Fibroblast of lung (primary cell): ENCODE data around the gene HPCAL1.

Experiments used
- EZH2 ChIP-seq: IDR thresholded peaks from 2 replicates; pipeline ENCODE4 v1.5.1; 2012; ENCODE audit warnings: low read length, control low read depth, mild to moderate bottlenecking; ENCODE audit errors: missing control alignments
- TF ChIP-seq, protein P1 (sequence below), 2 donors: IDR thresholded peaks in 1 of 2; conservative IDR thresholded peaks in 1 of 2; 1 replicate in 1 of 2; 2 replicates in 1 of 2; pipeline ENCODE4 v1.5.1; 2011 to 2012; ENCODE audit warnings: low read length in 2 of 2, control low read depth in 1 of 2, inconsistent platforms in 1 of 2, low read depth in 1 of 2, mild to moderate bottlenecking in 1 of 2

DNA sequence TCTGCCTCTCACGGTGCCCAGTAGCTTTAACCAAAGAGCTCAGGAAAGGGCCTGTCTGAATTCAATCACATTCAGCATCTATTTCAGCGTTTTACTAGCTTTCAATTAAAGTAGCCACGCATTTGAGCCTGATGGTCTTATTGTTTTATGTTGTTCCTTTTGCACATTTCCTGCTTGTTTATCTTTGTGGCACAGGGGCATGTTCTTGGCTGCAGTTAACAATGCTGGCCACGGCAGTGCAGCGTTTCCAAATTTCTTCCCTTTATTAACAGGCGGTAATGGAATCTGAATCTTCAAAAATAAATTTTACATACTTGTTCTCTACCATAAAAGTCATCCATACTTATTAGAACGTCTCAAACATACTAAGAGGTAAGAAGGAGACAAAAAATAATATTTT, 46.2 kb downstream of the HPCAL1 start:
- TF ChIP-seq, protein P1, sequence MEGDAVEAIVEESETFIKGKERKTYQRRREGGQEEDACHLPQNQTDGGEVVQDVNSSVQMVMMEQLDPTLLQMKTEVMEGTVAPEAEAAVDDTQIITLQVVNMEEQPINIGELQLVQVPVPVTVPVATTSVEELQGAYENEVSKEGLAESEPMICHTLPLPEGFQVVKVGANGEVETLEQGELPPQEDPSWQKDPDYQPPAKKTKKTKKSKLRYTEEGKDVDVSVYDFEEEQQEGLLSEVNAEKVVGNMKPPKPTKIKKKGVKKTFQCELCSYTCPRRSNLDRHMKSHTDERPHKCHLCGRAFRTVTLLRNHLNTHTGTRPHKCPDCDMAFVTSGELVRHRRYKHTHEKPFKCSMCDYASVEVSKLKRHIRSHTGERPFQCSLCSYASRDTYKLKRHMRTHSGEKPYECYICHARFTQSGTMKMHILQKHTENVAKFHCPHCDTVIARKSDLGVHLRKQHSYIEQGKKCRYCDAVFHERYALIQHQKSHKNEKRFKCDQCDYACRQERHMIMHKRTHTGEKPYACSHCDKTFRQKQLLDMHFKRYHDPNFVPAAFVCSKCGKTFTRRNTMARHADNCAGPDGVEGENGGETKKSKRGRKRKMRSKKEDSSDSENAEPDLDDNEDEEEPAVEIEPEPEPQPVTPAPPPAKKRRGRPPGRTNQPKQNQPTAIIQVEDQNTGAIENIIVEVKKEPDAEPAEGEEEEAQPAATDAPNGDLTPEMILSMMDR (conservative IDR thresholded peaks at IDR 0.05 in 1 of 2, IDR thresholded peaks at IDR 0.05 in 1 of 2; ENCODE audit: low read depth in 1 of 2, low read length in 2 of 2), result no peak
- no peak for TF ChIP-seq EZH2
